GM23248 (cell line): Measurements from ENCODE around the gene MYH7B. TPM values are rescaled to one million over a fixed set of nuclear protein-coding genes. Genes with fewer than 3 reads are reported as not detected.

Source experiments
- DNase-seq: peaks from one replicate; pipeline ENCODE4 v3.0.0-alpha.2; 2015
- H2AFZ ChIP-seq: fragments of 200-600 bp; sonication (generic); 2 replicates; pipeline ENCODE4 v1.6.1; 2016; ENCODE audit warnings: antibody characterized with exemption
- H3F3A ChIP-seq: fragments of 200-600 bp; sonication (generic); 2 replicates; pipeline ENCODE4 v1.6.1; 2016; ENCODE audit warnings: mild to moderate bottlenecking, antibody characterized with exemption, mixed run types; ENCODE audit not compliant: insufficient read depth
- H3K27ac ChIP-seq: fragments of 200-600 bp; sonication (generic); 2 replicates; pipeline ENCODE4 v1.5.1; 2016; ENCODE audit warnings: mild to moderate bottlenecking
- H3K27me3 ChIP-seq: fragments of 200-600 bp; sonication (generic); replicated peaks from 2 replicates; pipeline ENCODE4 v1.6.1; 2016; ENCODE audit warnings: mild to moderate bottlenecking; ENCODE audit not compliant: insufficient read depth
- H3K36me3 ChIP-seq: fragments of 200-600 bp; sonication (generic); 2 replicates; pipeline ENCODE4 v1.6.1; 2016; ENCODE audit warnings: low read depth, mild to moderate bottlenecking
- H3K4me1 ChIP-seq: fragments of 200-600 bp; sonication (generic); 2 replicates; pipeline ENCODE4 v1.6.1; 2016; ENCODE audit warnings: mild to moderate bottlenecking; ENCODE audit not compliant: insufficient read depth
- H3K4me2 ChIP-seq: fragments of 200-600 bp; sonication (generic); one replicate; pipeline ENCODE4 v1.6.1; 2016; ENCODE audit warnings: mild to moderate bottlenecking; ENCODE audit not compliant: unreplicated experiment
- H3K4me3 ChIP-seq: fragments of 200-600 bp; sonication (generic); 2 replicates; pipeline ENCODE4 v1.5.1; 2016; ENCODE audit warnings: mild to moderate bottlenecking
- H3K79me2 ChIP-seq: fragments of 200-600 bp; sonication (generic); 2 replicates; pipeline ENCODE4 v1.6.1; 2016; ENCODE audit warnings: mild to moderate bottlenecking; ENCODE audit not compliant: insufficient read depth
- H3K9ac ChIP-seq: fragments of 200-600 bp; sonication (generic); 2 replicates; pipeline ENCODE4 v1.6.1; 2016; ENCODE audit warnings: mild to moderate bottlenecking
- H3K9me2 ChIP-seq: fragments of 200-600 bp; sonication (generic); 2 replicates; pipeline ENCODE4 v1.6.1; 2016; ENCODE audit warnings: mixed run types, mild to moderate bottlenecking, moderate library complexity; ENCODE audit not compliant: insufficient read depth
- H3K9me3 ChIP-seq: fragments of 200-600 bp; sonication (generic); one replicate; pipeline ENCODE4 v1.6.1; 2017; ENCODE audit warnings: low read depth
- H4K20me1 ChIP-seq: fragments of 200-600 bp; sonication (generic); 2 replicates; pipeline ENCODE4 v1.6.0; 2016; ENCODE audit not compliant: insufficient read depth
- EZH2 ChIP-seq: fragments of 200-600 bp; sonication (generic); IDR thresholded peaks from 2 replicates; pipeline ENCODE4 v1.6.1; 2018; ENCODE audit warnings: antibody characterized with exemption, mild to moderate bottlenecking; ENCODE audit not compliant: insufficient read depth, poor library complexity, severe bottlenecking
- EZH2phosphoT487 ChIP-seq: fragments of 200-600 bp; sonication (generic); IDR thresholded peaks from 2 replicates; pipeline ENCODE4 v1.6.1; 2018; ENCODE audit warnings: antibody characterized with exemption, moderate library complexity, mild to moderate bottlenecking, low read depth; ENCODE audit not compliant: insufficient read depth
- WGBS, 2 experiments: methylation state at CpG; one replicate each; pipeline ENCODE4 v1.1.6; 2015 to 2017; ENCODE audit warnings: low lambda C conversion rate in 2 of 2, low coverage in 1 of 2; ENCODE audit errors: missing lambda C conversion rate in 2 of 2; 5-methylcytosine and 5-hydroxymethylcytosine counted together
- in situ Hi-C: fragments of 300-500 bp; cut with MboI; formaldehyde crosslinking; loops from 2 replicates; pipeline ENCODE4 v1.15.0; 2020
- polyA plus RNA-seq: library from polyadenylated mRNA; unstranded; fragments of >200 nt; fragmentation: Nextera tagmentation; extraction: Ambion mirVana; gene quantifications from 2 replicates; pipeline ENCODE4 v1.2.1, GENCODE V29; 2016
- total RNA-seq: library from RNA; depleted of rRNA; stranded (reverse); fragments of >200 nt; shearing (Covaris generic); gene quantifications from 2 replicates; pipeline ENCODE4 v1.2.3, GENCODE V29; 2014

The MYH7B gene
- total and polyA plus RNA-seq, 2 experiments from 2014 or later, result 0.11 to 0.49 TPM

GRCh38 chr20:34951652-34952051, 4.0 kb upstream of the MYH7B start:
- Histone ChIP-seq H3K9ac (no peak overlapping the region), H2AFZ (no peak overlapping the region), H3K4me3 (no peak overlapping the region), H3K36me3 (0 out of 2 replicates have a peak, but pooled peaks cover 6% of the 10 kb centered on the region), H3K4me1 (peaks cover 36% of the 10 kb centered on the region), H3K27ac (no peak overlapping the region), H3K9me3 (no peaks in the 10 kb centered on the region), H4K20me1 (no peaks in the 10 kb centered on the region), H3K79me2 (peaks cover 20% of the 10 kb centered on the region), H3K9me2 (no peaks in the 10 kb centered on the region), H3K27me3 (no peaks in the 10 kb centered on the region), H3F3A (peaks cover 24% of the 10 kb centered on the region; the same call in 1 of the 2 replicates), H3K4me2 (no peak overlapping the region)
- no peak for DNase-seq
- in situ Hi-C loops, result no loop called here
- WGBS, 2 experiments, result 89 to 93% methylated on average over 8 of the region's 8 CpGs
- TF ChIP-seq EZH2phosphoT487 (no peak), EZH2 (no peak)

GRCh38 chr20:34952671-34953070, 3.0 kb upstream of the MYH7B start:
- no peak overlapping the region for H3K27ac ChIP-seq

DNA sequence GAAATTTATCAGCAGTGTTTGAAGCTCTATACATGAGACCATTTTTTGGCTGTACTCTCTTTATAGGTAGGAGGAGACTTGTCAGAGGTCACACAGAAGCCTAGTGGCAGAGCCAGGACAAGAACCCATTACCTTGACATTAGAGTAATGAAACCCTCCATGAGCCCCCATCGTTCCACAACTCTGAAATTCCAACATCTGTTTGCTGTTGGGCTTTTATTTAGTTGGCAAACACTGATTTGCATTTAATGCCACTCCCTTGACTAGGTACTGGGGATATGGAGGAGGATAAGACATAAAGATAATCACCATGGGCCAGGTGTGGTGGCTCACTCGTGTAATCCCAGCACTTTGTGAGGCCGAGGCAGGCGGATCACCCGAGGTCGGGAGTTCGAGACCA, 1.7 kb upstream of the MYH7B start:
- no peaks in the 10 kb centered on the region for H3K9me2 ChIP-seq
- H3K27ac ChIP-seq, result no peak overlapping the region
- H3F3A ChIP-seq, result peaks cover 18% of the 10 kb centered on the region; the same call in 1 of the 2 replicates
- DNase-seq, result no peak
- peaks cover 24% of the 10 kb centered on the region for H3K4me1 ChIP-seq
- H4K20me1 ChIP-seq, result no peaks in the 10 kb centered on the region
- H3K4me2 ChIP-seq, result no peak overlapping the region
- 0 out of 2 replicates have a peak, but pooled peaks cover 6% of the 10 kb centered on the region for H3K36me3 ChIP-seq
- no peak overlapping the region for H2AFZ ChIP-seq
- no peak overlapping the region for H3K4me3 ChIP-seq
- no peaks in the 10 kb centered on the region for H3K9me3 ChIP-seq
- H3K79me2 ChIP-seq, result peaks cover 20% of the 10 kb centered on the region
- H3K27me3 ChIP-seq, result no peaks in the 10 kb centered on the region
- in situ Hi-C loops, result no loop called here
- WGBS, 2 experiments, result 87% methylated on average over 7 of the region's 7 CpGs
- H3K9ac ChIP-seq, result no peak overlapping the region
- no peak for TF ChIP-seq EZH2phosphoT487
- no peak for TF ChIP-seq EZH2

More at GRCh38 chr20:34952671-34953070, 3.0 kb upstream of the MYH7B start:
- Histone ChIP-seq H3K4me1 (peaks cover 32% of the 10 kb centered on the region), H3F3A (peaks cover 24% of the 10 kb centered on the region; the same call in 1 of the 2 replicates), H3K36me3 (0 out of 2 replicates have a peak, but pooled peaks cover 6% of the 10 kb centered on the region), H3K9ac (no peak overlapping the region), H3K4me2 (no peak overlapping the region), H3K27me3 (no peaks in the 10 kb centered on the region), H3K79me2 (peaks cover 20% of the 10 kb centered on the region), H3K4me3 (no peak overlapping the region), H2AFZ (no peak overlapping the region), H4K20me1 (no peaks in the 10 kb centered on the region), H3K9me3 (no peaks in the 10 kb centered on the region), H3K9me2 (no peaks in the 10 kb centered on the region)
- in situ Hi-C loops, result no loop called here
- DNase-seq, result peak; percentile 20
- 63 to 71% methylated on average over 5 of the region's 5 CpGs for WGBS, 2 experiments
- no peak for TF ChIP-seq EZH2phosphoT487

DNA sequence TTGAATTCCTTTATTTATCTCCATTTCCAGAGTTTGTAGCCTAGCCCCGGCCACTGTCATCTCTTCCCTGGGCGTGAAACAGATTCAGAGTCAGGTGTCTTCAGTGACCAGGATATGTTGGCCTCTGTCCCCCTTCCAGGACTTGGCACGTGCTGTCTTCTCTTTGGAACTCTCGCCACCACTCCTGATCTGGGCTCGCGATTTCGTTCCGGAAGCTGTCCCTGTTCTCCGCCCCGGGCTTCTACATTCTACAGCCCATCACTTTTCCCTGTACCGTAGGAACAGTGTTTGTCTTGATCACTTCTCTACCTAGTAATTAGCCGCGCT, 801 bp upstream of the MYH7B start:
- in situ Hi-C loops, result no loop called here
- Histone ChIP-seq H3K4me3 (peak overlapping the region; percentile 79), H3K9me3 (no peaks in the 10 kb centered on the region), H3K27me3 (no peaks in the 10 kb centered on the region), H3K36me3 (0 out of 2 replicates have a peak, but pooled peaks cover 6% of the 10 kb centered on the region), H3K4me2 (peak overlapping the region; percentile 96), H3K4me1 (peaks cover 15% of the 10 kb centered on the region), H3K79me2 (peaks cover 20% of the 10 kb centered on the region), H4K20me1 (no peaks in the 10 kb centered on the region), H3K9ac (peak overlapping the region; percentile 88), H3K27ac (peak overlapping the region; percentile 75), H3F3A (peaks cover 9% of the 10 kb centered on the region; the same call in 1 of the 2 replicates), H3K9me2 (no peaks in the 10 kb centered on the region), H2AFZ (peak overlapping the region; percentile 89)
- TF ChIP-seq EZH2, result no peak
- no peak for TF ChIP-seq EZH2phosphoT487
- peak; percentile 73 for DNase-seq
- WGBS, 2 experiments, result 5 to 10% methylated on average over 13 of the region's 13 CpGs
